SJCRH30 (cell line): ENCODE data around the gene PRRT4. TPM values are rescaled to one million over a fixed set of nuclear protein-coding genes. Genes with fewer than 3 reads are reported as not detected.

ENCODE experiments used
- DNase-seq, 2 experiments: peaks; one replicate each; pipeline ENCODE4 v3.0.0-alpha.2; 2015 to 2020
- H3K27ac ChIP-seq: fragments of 250-450 bp; sonication (Bioruptor Pico); 2 replicates; pipeline ENCODE4 v1.5.1; 2020; ENCODE audit warnings: mild to moderate bottlenecking, moderate library complexity
- H3K27me3 ChIP-seq: fragments of 250-450 bp; sonication (Bioruptor Pico); 2 replicates; pipeline ENCODE4 v1.5.1; 2020; ENCODE audit warnings: mild to moderate bottlenecking, moderate library complexity
- H3K36me3 ChIP-seq: fragments of 250-450 bp; sonication (Bioruptor Pico); 2 replicates; pipeline ENCODE4 v1.5.1; 2020; ENCODE audit warnings: mild to moderate bottlenecking, moderate library complexity
- H3K4me1 ChIP-seq: fragments of 250-450 bp; sonication (Bioruptor Pico); 2 replicates; pipeline ENCODE4 v1.5.1; 2020; ENCODE audit warnings: mild to moderate bottlenecking, moderate library complexity
- H3K4me3 ChIP-seq: fragments of 250-450 bp; sonication (Bioruptor Pico); 2 replicates; pipeline ENCODE4 v1.5.1; 2020; ENCODE audit warnings: mild to moderate bottlenecking, moderate library complexity
- H3K9me3 ChIP-seq: fragments of 250-450 bp; sonication (Bioruptor Pico); replicated peaks from 2 replicates; pipeline ENCODE4 v1.5.1; 2020; ENCODE audit warnings: mild to moderate bottlenecking, moderate library complexity
- total RNA-seq: library from RNA; depleted of rRNA; stranded (reverse); fragments of >200 nt; shearing (Covaris generic); gene quantifications from 2 replicates; pipeline ENCODE4 v1.2.3, GENCODE V29; 2014

The PRRT4 gene
- total RNA-seq, 1 experiment from 2014 or later, result 5.1 TPM

GRCh38 chr7:128402356-128402755, 40.9 kb upstream of the PRRT4 start:
- Histone ChIP-seq H3K9me3 (no peaks in the 10 kb centered on the region), H3K27me3 (no peaks in the 10 kb centered on the region)
- peak in 1 of 2 experiments; percentile 33 for DNase-seq

GRCh38 chr7:128400566-128400965, 39.1 kb upstream of the PRRT4 start:
- Histone ChIP-seq H3K36me3 (peaks cover 19% of the 10 kb centered on the region; the same call in 1 of the 2 replicates), H3K4me1 (peaks cover 6% of the 10 kb centered on the region; the same call in 1 of the 2 replicates), H3K27me3 (no peaks in the 10 kb centered on the region), H3K4me3 (no peak overlapping the region), H3K27ac (no peak overlapping the region), H3K9me3 (no peaks in the 10 kb centered on the region)
- DNase-seq, result no peak

More at GRCh38 chr7:128402356-128402755, 40.9 kb upstream of the PRRT4 start:
- Histone ChIP-seq H3K4me1 (peaks cover 7% of the 10 kb centered on the region), H3K27ac (no peak overlapping the region), H3K4me3 (no peak overlapping the region), H3K36me3 (peaks cover 13% of the 10 kb centered on the region; the same call in 1 of the 2 replicates)

- Histone ChIP-seq H3K27ac (no peak overlapping the region), H3K36me3 (peaks cover 19% of the 10 kb centered on the region; the same call in 1 of the 2 replicates), H3K27me3 (no peaks in the 10 kb centered on the region), H3K9me3 (no peaks in the 10 kb centered on the region), H3K4me3 (no peak overlapping the region), H3K4me1 (peaks cover 6% of the 10 kb centered on the region; the same call in 1 of the 2 replicates)
- no peak for DNase-seq
Observed at GRCh38 chr7:128399991-128400390, 38.5 kb upstream of the PRRT4 start.

- Histone ChIP-seq H3K4me3 (no peak overlapping the region), H3K36me3 (peaks cover 19% of the 10 kb centered on the region; the same call in 1 of the 2 replicates), H3K9me3 (no peaks in the 10 kb centered on the region), H3K27me3 (no peaks in the 10 kb centered on the region), H3K27ac (no peak overlapping the region), H3K4me1 (peaks cover 3% of the 10 kb centered on the region; the same call in 1 of the 2 replicates)
- no peak for DNase-seq
Observed at GRCh38 chr7:128398841-128399135, 37.3 kb upstream of the PRRT4 start.

- H3K36me3 ChIP-seq, result peaks cover 19% of the 10 kb centered on the region; the same call in 1 of the 2 replicates
- no peak overlapping the region for H3K27ac ChIP-seq
- H3K9me3 ChIP-seq, result no peaks in the 10 kb centered on the region
- H3K4me3 ChIP-seq, result no peak overlapping the region
- DNase-seq, result peak; percentile 69 to 83
- H3K4me1 ChIP-seq, result peaks cover 3% of the 10 kb centered on the region; the same call in 1 of the 2 replicates
- no peaks in the 10 kb centered on the region for H3K27me3 ChIP-seq
Observed at GRCh38 chr7:128398016-128398840, 36.7 kb upstream of the PRRT4 start.

- no peak for DNase-seq
- no peaks in the 10 kb centered on the region for H3K4me1 ChIP-seq
- H3K27ac ChIP-seq, result no peak overlapping the region
- H3K4me3 ChIP-seq, result no peak overlapping the region
- H3K36me3 ChIP-seq, result peaks cover 23% of the 10 kb centered on the region; the same call in 1 of the 2 replicates
- no peaks in the 10 kb centered on the region for H3K9me3 ChIP-seq
- no peaks in the 10 kb centered on the region for H3K27me3 ChIP-seq
Observed at GRCh38 chr7:128396357-128396756, 34.9 kb upstream of the PRRT4 start.

GRCh38 chr7:128395748-128396147, 34.3 kb upstream of the PRRT4 start:
- Histone ChIP-seq H3K36me3 (peaks cover 21% of the 10 kb centered on the region; the same call in 1 of the 2 replicates), H3K4me1 (no peaks in the 10 kb centered on the region), H3K27me3 (no peaks in the 10 kb centered on the region), H3K27ac (no peak overlapping the region), H3K4me3 (no peak overlapping the region), H3K9me3 (no peaks in the 10 kb centered on the region)
- no peak for DNase-seq

- Histone ChIP-seq H3K36me3 (peaks cover 17% of the 10 kb centered on the region; the same call in 1 of the 2 replicates), H3K27me3 (no peaks in the 10 kb centered on the region), H3K27ac (no peak overlapping the region), H3K4me3 (no peak overlapping the region), H3K4me1 (no peaks in the 10 kb centered on the region), H3K9me3 (no peaks in the 10 kb centered on the region)
- no peak for DNase-seq
Observed at GRCh38 chr7:128394904-128395496, 33.5 kb upstream of the PRRT4 start.

- H3K9me3 ChIP-seq, result no peaks in the 10 kb centered on the region
- DNase-seq, result no peak
- H3K4me1 ChIP-seq, result no peaks in the 10 kb centered on the region
- H3K27me3 ChIP-seq, result no peaks in the 10 kb centered on the region
- no peak overlapping the region for H3K27ac ChIP-seq
- H3K36me3 ChIP-seq, result peaks cover 17% of the 10 kb centered on the region; the same call in 1 of the 2 replicates
- H3K4me3 ChIP-seq, result no peak overlapping the region
Observed at GRCh38 chr7:128393526-128394330, 32.2 kb upstream of the PRRT4 start.

- Histone ChIP-seq H3K27ac (no peak overlapping the region), H3K4me3 (no peak overlapping the region), H3K36me3 (peaks cover 14% of the 10 kb centered on the region; the same call in 1 of the 2 replicates), H3K27me3 (no peaks in the 10 kb centered on the region), H3K9me3 (no peaks in the 10 kb centered on the region), H3K4me1 (no peaks in the 10 kb centered on the region)
- no peak for DNase-seq
Observed at GRCh38 chr7:128392446-128393327, 31.2 kb upstream of the PRRT4 start.

- Histone ChIP-seq H3K36me3 (0 out of 2 replicates have a peak, but pooled peaks cover 7% of the 10 kb centered on the region), H3K4me1 (no peaks in the 10 kb centered on the region), H3K4me3 (no peak overlapping the region), H3K27me3 (no peaks in the 10 kb centered on the region), H3K9me3 (no peaks in the 10 kb centered on the region), H3K27ac (no peak overlapping the region)
- no peak for DNase-seq
Observed at GRCh38 chr7:128391805-128392204, 30.3 kb upstream of the PRRT4 start.

GRCh38 chr7:128390871-128391565, 29.5 kb upstream of the PRRT4 start:
- no peaks in the 10 kb centered on the region for H3K4me1 ChIP-seq
- H3K9me3 ChIP-seq, result no peaks in the 10 kb centered on the region
- no peaks in the 10 kb centered on the region for H3K27me3 ChIP-seq
- H3K27ac ChIP-seq, result no peak overlapping the region
- 0 out of 2 replicates have a peak, but pooled peaks cover 5% of the 10 kb centered on the region for H3K36me3 ChIP-seq
- DNase-seq, result no peak
- H3K4me3 ChIP-seq, result no peak overlapping the region

- Histone ChIP-seq H3K9me3 (no peaks in the 10 kb centered on the region), H3K36me3 (0 out of 2 replicates have a peak, but pooled peaks cover 5% of the 10 kb centered on the region), H3K4me3 (no peak overlapping the region), H3K27me3 (no peaks in the 10 kb centered on the region), H3K4me1 (no peaks in the 10 kb centered on the region), H3K27ac (no peak overlapping the region)
- DNase-seq, result no peak
Observed at GRCh38 chr7:128389618-128390329, 28.3 kb upstream of the PRRT4 start.
